Measurements from ENCODE around the gene RPS14.
"Not testable (repeated sequence)": the region's sequence is repeated elsewhere in the genome, so short reads cannot be mapped to it uniquely, and the experiment has no call there.

RPS14 gene

DNA sequence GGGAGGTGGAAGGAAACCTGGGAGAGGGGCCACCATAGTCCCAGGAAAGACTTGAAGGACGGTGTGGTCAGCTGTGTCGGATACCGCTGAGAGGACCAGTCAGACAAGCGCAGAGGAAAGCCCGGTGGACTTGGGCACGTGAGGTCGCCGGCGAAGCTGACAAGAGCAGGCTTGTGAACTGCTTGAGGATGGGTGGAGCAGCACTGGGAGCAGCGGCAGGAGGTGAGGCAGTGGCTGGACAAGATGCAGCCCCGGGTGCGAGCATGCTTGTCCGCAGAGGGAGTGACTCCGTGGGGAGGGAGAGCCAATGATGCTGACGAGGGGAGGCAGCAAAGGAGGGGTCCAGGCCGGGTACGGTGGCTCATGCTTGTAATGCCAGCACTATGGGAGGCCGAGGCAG lies 18.5 kb downstream of the RPS14 start:
- TF ChIP-seq, protein P1, sequence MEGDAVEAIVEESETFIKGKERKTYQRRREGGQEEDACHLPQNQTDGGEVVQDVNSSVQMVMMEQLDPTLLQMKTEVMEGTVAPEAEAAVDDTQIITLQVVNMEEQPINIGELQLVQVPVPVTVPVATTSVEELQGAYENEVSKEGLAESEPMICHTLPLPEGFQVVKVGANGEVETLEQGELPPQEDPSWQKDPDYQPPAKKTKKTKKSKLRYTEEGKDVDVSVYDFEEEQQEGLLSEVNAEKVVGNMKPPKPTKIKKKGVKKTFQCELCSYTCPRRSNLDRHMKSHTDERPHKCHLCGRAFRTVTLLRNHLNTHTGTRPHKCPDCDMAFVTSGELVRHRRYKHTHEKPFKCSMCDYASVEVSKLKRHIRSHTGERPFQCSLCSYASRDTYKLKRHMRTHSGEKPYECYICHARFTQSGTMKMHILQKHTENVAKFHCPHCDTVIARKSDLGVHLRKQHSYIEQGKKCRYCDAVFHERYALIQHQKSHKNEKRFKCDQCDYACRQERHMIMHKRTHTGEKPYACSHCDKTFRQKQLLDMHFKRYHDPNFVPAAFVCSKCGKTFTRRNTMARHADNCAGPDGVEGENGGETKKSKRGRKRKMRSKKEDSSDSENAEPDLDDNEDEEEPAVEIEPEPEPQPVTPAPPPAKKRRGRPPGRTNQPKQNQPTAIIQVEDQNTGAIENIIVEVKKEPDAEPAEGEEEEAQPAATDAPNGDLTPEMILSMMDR (IDR thresholded peaks at IDR 0.05; ENCODE audit: extremely low read depth, insufficient read depth, missing control alignments): no peak
- in situ Hi-C loops (cut with MboI; ENCODE audit: low pct_unique_long_range_greater_than_20kb, low sequenced_read_pairs, unreplicated experiment): no loop called here
- no peak for DNase-seq (ENCODE audit: low spot score)

DNA sequence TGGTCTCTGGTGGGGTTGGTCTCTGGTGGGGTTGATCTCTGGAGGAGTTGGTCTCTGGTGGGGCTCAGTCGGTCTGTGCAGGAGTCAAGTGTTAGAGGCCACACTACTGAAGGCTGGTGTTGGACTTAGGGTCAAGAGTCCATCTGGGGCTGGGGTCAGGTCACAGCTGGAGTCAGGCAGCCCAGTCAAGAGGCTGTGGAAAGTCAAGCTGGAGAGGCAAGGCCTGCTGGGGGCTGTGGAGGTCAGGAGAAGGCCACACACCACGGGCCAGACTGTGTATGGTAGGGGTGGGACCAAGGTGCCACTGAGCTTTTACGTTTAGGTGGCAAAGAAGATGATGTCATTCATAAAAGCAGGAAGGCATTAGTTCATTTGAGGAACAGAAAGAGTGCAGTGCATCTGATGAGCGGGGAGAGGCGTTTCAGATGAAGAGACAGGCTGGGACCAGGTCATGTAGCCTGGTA lies 20.1 kb downstream of the RPS14 start:
- TF ChIP-seq, protein P1 (IDR thresholded peaks at IDR 0.05; ENCODE audit: extremely low read depth, insufficient read depth, missing control alignments): no peak
- in situ Hi-C loops (cut with MboI; ENCODE audit: low pct_unique_long_range_greater_than_20kb, low sequenced_read_pairs, unreplicated experiment): no loop called here
- peak; percentile 64 for DNase-seq (ENCODE audit: low spot score)

DNA sequence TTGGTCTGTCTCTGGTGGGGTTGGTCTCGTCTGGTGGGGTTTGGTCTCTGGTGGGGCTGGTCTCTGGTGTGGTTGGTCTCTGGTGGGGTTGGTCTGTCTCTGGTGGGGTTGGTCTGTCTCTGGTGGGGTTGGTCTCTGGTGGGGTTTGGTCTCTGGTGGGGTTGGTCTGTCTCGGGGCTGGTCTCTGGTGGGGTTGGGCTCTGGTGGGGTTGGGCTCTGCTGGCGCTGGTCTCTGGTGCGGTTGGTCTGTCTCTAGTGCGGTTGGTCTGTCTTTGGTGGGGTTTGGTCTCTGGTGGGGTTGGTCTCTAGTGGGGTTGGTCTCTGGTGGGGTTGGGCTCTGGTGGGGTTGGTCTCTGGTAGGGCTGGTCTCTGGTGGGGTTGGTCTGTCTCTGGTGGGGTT lies 20.6 kb downstream of the RPS14 start:
- no peak for DNase-seq (ENCODE audit: low spot score)
- TF ChIP-seq, protein P1 (IDR thresholded peaks at IDR 0.05; ENCODE audit: extremely low read depth, insufficient read depth, missing control alignments): no peak
- in situ Hi-C loops (cut with MboI; ENCODE audit: low pct_unique_long_range_greater_than_20kb, low sequenced_read_pairs, unreplicated experiment): no loop called here

DNA sequence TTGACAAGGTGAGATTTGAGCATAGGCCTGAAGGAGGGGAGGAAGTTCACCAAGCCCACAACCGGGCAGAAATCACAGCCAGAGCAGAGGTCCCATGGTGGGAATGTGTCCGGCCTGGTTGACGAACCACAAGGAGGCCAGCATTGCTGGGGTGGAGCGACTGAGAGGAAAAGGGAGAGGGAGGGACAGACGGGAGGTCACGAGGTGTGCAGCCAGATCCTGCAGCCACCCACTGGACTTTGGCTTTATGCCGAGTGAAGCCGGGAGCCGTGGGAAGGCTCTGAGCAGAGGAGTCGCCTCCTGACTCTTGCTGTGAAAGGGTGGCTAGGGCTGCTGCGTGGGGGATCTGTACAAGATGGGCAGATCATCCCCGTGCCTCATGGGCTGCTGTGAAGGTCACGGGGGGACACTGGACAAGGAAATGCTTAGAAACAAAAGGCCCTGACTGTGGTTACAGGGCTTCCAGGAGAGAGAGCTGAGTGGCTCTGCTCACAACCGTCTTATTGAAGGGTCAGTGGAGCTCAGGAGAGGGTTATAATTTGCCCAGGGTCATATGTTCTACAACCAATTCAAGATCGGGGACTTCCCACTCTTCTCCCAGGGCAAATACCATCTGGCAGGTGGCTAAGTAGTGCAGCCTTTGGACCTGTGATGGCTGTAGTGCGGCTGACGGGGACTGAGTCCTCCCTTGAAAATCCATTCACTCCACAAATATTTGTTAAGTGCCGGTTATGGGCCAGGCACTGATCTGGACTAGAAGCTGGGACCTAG lies 21.2 kb downstream of the RPS14 start:
- TF ChIP-seq, protein P1 (IDR thresholded peaks at IDR 0.05; ENCODE audit: extremely low read depth, insufficient read depth, missing control alignments): no peak
- in situ Hi-C loops (cut with MboI; ENCODE audit: low pct_unique_long_range_greater_than_20kb, low sequenced_read_pairs, unreplicated experiment): no loop called here
- no peak for DNase-seq (ENCODE audit: low spot score)

DNA sequence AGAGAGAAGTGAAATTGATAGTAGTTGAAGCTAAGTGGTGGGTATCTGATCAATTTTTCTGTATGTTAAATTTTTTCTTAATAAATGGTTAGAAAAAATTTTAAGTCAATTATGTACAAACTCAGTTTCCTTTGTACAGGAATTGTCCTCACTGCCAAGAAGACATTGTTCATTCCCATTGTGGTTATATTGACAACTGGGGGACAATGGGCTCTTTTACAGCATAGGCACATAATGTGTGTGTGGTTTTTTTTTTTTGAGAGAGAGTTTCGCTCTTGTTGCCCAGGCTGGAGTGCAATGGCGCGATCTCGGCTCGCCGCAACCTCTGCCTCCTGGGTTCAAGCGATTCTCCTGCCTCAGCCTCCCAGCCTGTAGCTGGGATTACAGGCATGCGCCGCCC lies 23.4 kb downstream of the RPS14 start:
- not testable (repeated sequence) for DNase-seq (ENCODE audit: low spot score)

DNA sequence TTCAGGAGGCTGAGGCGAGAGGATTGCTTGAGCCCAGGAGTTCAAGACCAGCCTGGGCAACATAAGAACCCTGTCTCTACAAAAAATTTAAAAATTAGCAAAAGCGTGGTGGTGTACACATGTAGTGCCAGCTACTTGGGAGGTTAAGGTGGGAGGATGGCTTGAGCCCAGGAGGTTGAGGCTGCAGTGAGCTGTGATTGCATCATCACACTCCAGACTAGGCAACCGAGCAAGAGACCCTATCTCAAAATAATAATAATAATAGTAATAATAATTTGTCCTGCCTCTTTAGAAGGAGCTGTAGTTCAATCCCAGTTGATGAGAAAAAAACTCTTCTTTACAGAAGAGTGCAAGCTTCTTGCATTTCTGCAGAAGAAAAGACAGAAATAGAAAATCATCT lies 26.8 kb downstream of the RPS14 start:
- TF ChIP-seq, protein P1 (IDR thresholded peaks at IDR 0.05; ENCODE audit: extremely low read depth, insufficient read depth, missing control alignments): no peak
- no peak for DNase-seq (ENCODE audit: low spot score)
- in situ Hi-C loops (cut with MboI; ENCODE audit: low pct_unique_long_range_greater_than_20kb, low sequenced_read_pairs, unreplicated experiment): no loop called here

More for the DNA sequence above, 23.4 kb downstream of the RPS14 start:
- in situ Hi-C loops (cut with MboI; ENCODE audit: low pct_unique_long_range_greater_than_20kb, low sequenced_read_pairs, unreplicated experiment): not testable (repeated sequence)

DNA sequence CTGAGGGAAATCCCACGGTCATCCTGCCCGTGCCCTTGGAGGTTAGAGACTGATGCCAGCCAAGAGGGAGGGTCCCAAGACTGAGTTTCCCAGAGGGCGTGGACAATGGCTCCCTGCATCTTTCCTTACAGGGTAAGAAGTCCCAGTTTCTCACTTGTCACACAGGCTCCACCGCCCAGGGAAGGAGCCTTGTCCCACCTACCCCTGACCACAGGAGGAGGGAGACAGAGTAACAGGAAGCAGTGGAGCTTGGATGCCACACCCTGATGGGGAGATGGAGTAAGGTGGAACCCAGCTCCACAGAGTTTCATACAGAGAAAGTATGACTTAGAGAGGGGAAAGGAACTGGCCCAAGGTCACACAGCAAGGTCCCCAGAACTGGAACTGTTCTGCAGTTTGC lies 27.5 kb downstream of the RPS14 start:
- no peak for DNase-seq (ENCODE audit: low spot score)
- in situ Hi-C loops (cut with MboI; ENCODE audit: low pct_unique_long_range_greater_than_20kb, low sequenced_read_pairs, unreplicated experiment): no loop called here
- TF ChIP-seq, protein P1 (IDR thresholded peaks at IDR 0.05; ENCODE audit: extremely low read depth, insufficient read depth, missing control alignments): no peak

Data from GM13977 (cell line).